ENCODE data around the gene AKAP11.
A peak's percentile ranks its signal among the peaks of the same experiment; 100 is the strongest.

AKAP11 gene

DNA sequence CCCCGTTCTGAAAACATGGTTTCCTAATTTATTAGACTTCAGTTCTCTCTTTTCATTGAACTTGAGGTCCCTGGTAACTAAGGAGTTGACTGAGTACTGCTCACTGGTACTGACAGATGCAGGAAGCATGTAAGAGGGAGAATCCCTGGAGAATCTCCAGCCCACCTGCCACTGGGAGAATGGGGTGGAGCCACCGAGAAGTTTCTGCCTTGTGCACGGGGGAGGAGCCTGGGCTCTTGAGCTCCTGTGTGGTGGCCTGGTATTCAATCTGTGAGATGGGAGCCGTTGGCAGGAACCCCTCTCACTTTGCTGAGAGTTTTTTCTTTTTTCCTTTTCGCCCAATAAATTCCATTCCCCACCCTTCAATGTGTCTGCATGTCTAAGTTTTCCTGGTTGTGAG is 13.2 kb upstream of the AKAP11 start:
- Histone ChIP-seq H2BK5ac (ENCODE audit: low read depth, low read length, poor library complexity) (no peak overlapping the region), H2AK5ac (ENCODE audit: low read length) (no peak overlapping the region), H4K8ac (ENCODE audit: low read depth, low read length) (no peak overlapping the region), H3K4me1 (ENCODE audit: control insufficient read depth in 1 of 2, insufficient read depth in 2 of 2, low read length in 2 of 2) (no peaks in the 10 kb centered on the region), H3K9ac (ENCODE audit: low read length) (no peak overlapping the region), H2BK12ac (ENCODE audit: low read length) (no peak overlapping the region), H3K23ac (ENCODE audit: low read length) (no peak overlapping the region), H3K4me3 (ENCODE audit: low read depth, low read length) (no peak overlapping the region), H4K91ac (ENCODE audit: low read depth, low read length) (no peak overlapping the region), H3K4ac (ENCODE audit: low read depth, low read length) (no peak overlapping the region), H3K27me3 (ENCODE audit: insufficient read depth, low read length) (no peaks in the 10 kb centered on the region), H3K79me1 (ENCODE audit: low read length) (no peaks in the 10 kb centered on the region), H3K27ac (ENCODE audit: low read depth, low read length) (no peak overlapping the region), H4K12ac (ENCODE audit: low read depth, low read length) (no peak overlapping the region), H3K18ac (ENCODE audit: low read length) (no peak overlapping the region), H3K4me2 (ENCODE audit: low read length) (no peak overlapping the region), H2AFZ (ENCODE audit: insufficient read depth, low read length, poor library complexity) (no peak overlapping the region), H3K14ac (ENCODE audit: low read length) (no peak overlapping the region), H3K9me3 (ENCODE audit: insufficient read depth, low read depth, low read length) (no peaks in the 10 kb centered on the region), H3K79me2 (ENCODE audit: control insufficient read depth, insufficient read depth, low read length, poor library complexity) (no peaks in the 10 kb centered on the region), H2BK120ac (ENCODE audit: insufficient read depth, low read length, poor library complexity) (no peak overlapping the region), H3K36me3 (ENCODE audit: control insufficient read depth in 1 of 2, insufficient read depth in 2 of 2, low read length in 2 of 2) (no peaks in the 10 kb centered on the region)
- DNase-seq: no peak
- no CpG with 5 or more reads among the region's 5 CpGs for WGBS (ENCODE audit: extremely low coverage, insufficient coverage, insufficient read length)

DNA sequence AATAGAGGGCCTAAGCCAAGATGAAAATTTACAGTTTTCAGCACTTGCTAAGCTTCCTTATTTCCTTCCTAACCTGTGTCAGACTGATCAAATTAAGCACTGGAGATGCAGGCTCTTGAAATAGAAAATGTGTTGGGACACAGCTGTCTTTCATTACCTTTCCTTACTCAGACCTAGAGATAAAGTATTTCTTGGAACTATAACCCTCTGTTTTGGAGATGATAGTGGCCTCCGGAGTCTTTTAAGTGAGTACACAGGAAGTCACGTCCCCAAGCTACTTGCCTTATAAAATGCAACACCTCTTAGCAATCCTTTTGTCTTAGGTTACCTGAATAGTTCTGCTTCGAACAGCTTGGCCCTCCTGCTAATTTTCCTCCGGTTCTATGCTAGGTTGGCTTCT is 12.4 kb upstream of the AKAP11 start:
- WGBS (ENCODE audit: extremely low coverage, insufficient coverage, insufficient read length): no CpG with 5 or more reads among the region's 4 CpGs
- H3K27me3 ChIP-seq (ENCODE audit: insufficient read depth, low read length): no peaks in the 10 kb centered on the region
- H3K9me3 ChIP-seq (ENCODE audit: insufficient read depth, low read depth, low read length): no peaks in the 10 kb centered on the region
- H4K91ac ChIP-seq (ENCODE audit: low read depth, low read length): no peak overlapping the region
- H3K23ac ChIP-seq (ENCODE audit: low read length): no peak overlapping the region
- no peaks in the 10 kb centered on the region for H3K79me1 ChIP-seq (ENCODE audit: low read length)
- H3K4ac ChIP-seq (ENCODE audit: low read depth, low read length): no peak overlapping the region
- H2AK5ac ChIP-seq (ENCODE audit: low read length): no peak overlapping the region
- H3K27ac ChIP-seq (ENCODE audit: low read depth, low read length): no peak overlapping the region
- H3K36me3 ChIP-seq (ENCODE audit: control insufficient read depth in 1 of 2, insufficient read depth in 2 of 2, low read length in 2 of 2): no peaks in the 10 kb centered on the region
- H3K18ac ChIP-seq (ENCODE audit: low read length): no peak overlapping the region
- no peak overlapping the region for H3K4me3 ChIP-seq (ENCODE audit: low read depth, low read length)
- H3K4me2 ChIP-seq (ENCODE audit: low read length): no peak overlapping the region
- H2BK5ac ChIP-seq (ENCODE audit: low read depth, low read length, poor library complexity): no peak overlapping the region
- no peak overlapping the region for H2BK120ac ChIP-seq (ENCODE audit: insufficient read depth, low read length, poor library complexity)
- DNase-seq: no peak
- no peak overlapping the region for H3K9ac ChIP-seq (ENCODE audit: low read length)
- H2BK12ac ChIP-seq (ENCODE audit: low read length): no peak overlapping the region
- H2AFZ ChIP-seq (ENCODE audit: insufficient read depth, low read length, poor library complexity): no peak overlapping the region
- H4K8ac ChIP-seq (ENCODE audit: low read depth, low read length): no peak overlapping the region
- no peak overlapping the region for H3K14ac ChIP-seq (ENCODE audit: low read length)
- H4K12ac ChIP-seq (ENCODE audit: low read depth, low read length): no peak overlapping the region
- H3K79me2 ChIP-seq (ENCODE audit: control insufficient read depth, insufficient read depth, low read length, poor library complexity): no peaks in the 10 kb centered on the region
- H3K4me1 ChIP-seq (ENCODE audit: control insufficient read depth in 1 of 2, insufficient read depth in 2 of 2, low read length in 2 of 2): no peaks in the 10 kb centered on the region

- H2BK5ac ChIP-seq (ENCODE audit: low read depth, low read length, poor library complexity): no peak overlapping the region
- H3K4me1 ChIP-seq (ENCODE audit: control insufficient read depth in 1 of 2, insufficient read depth in 2 of 2, low read length in 2 of 2): no peaks in the 10 kb centered on the region
- no peak overlapping the region for H2BK12ac ChIP-seq (ENCODE audit: low read length)
- H3K18ac ChIP-seq (ENCODE audit: low read length): no peak overlapping the region
- H3K9me3 ChIP-seq (ENCODE audit: insufficient read depth, low read depth, low read length): no peaks in the 10 kb centered on the region
- H2BK120ac ChIP-seq (ENCODE audit: insufficient read depth, low read length, poor library complexity): no peak overlapping the region
- H3K4me3 ChIP-seq (ENCODE audit: low read depth, low read length): no peak overlapping the region
- no CpG with 5 or more reads among the region's 8 CpGs for WGBS (ENCODE audit: extremely low coverage, insufficient coverage, insufficient read length)
- H2AK5ac ChIP-seq (ENCODE audit: low read length): no peak overlapping the region
- H2AFZ ChIP-seq (ENCODE audit: insufficient read depth, low read length, poor library complexity): no peak overlapping the region
- no peak overlapping the region for H3K4ac ChIP-seq (ENCODE audit: low read depth, low read length)
- H4K12ac ChIP-seq (ENCODE audit: low read depth, low read length): no peak overlapping the region
- no peak overlapping the region for H3K23ac ChIP-seq (ENCODE audit: low read length)
- H3K4me2 ChIP-seq (ENCODE audit: low read length): no peak overlapping the region
- no peak overlapping the region for H3K9ac ChIP-seq (ENCODE audit: low read length)
- no peaks in the 10 kb centered on the region for H3K36me3 ChIP-seq (ENCODE audit: control insufficient read depth in 1 of 2, insufficient read depth in 2 of 2, low read length in 2 of 2)
- no peak overlapping the region for H3K14ac ChIP-seq (ENCODE audit: low read length)
- H3K27ac ChIP-seq (ENCODE audit: low read depth, low read length): no peak overlapping the region
- no peaks in the 10 kb centered on the region for H3K27me3 ChIP-seq (ENCODE audit: insufficient read depth, low read length)
- no peaks in the 10 kb centered on the region for H3K79me1 ChIP-seq (ENCODE audit: low read length)
- H4K91ac ChIP-seq (ENCODE audit: low read depth, low read length): no peak overlapping the region
- no peak for DNase-seq
- no peaks in the 10 kb centered on the region for H3K79me2 ChIP-seq (ENCODE audit: control insufficient read depth, insufficient read depth, low read length, poor library complexity)
- no peak overlapping the region for H4K8ac ChIP-seq (ENCODE audit: low read depth, low read length)
These were observed 10.9 kb upstream of the AKAP11 start for GRCh38 chr13:42260903-42261654.

DNA sequence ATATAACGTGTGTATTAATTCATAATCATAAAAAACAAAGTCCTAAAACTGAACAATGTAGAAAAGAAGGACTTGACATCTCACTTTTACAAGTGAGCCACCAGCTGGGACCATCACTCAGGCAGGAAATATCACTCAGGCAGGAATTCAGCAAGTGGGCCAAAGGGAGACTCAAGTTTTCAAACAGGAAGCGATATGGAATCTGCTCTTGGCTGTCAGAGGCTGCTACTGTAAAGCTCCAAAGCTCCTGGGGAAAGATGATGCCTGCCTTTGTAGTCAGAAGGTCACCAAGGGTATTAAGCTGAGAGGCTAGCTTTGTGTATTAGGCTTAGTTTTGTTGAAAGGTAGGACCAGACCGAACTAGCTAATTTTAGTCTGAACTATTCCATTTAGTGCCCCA is 5.5 kb upstream of the AKAP11 start:
- no peak overlapping the region for H3K9ac ChIP-seq (ENCODE audit: low read length)
- no peaks in the 10 kb centered on the region for H3K36me3 ChIP-seq (ENCODE audit: control insufficient read depth in 1 of 2, insufficient read depth in 2 of 2, low read length in 2 of 2)
- H3K4me1 ChIP-seq (ENCODE audit: control insufficient read depth in 1 of 2, insufficient read depth in 2 of 2, low read length in 2 of 2): peaks cover 0 to 3% of the 10 kb centered on the region in 2 experiments
- H3K27ac ChIP-seq (ENCODE audit: low read depth, low read length): no peak overlapping the region
- no peak overlapping the region for H2BK120ac ChIP-seq (ENCODE audit: insufficient read depth, low read length, poor library complexity)
- no peak overlapping the region for H3K23ac ChIP-seq (ENCODE audit: low read length)
- no peaks in the 10 kb centered on the region for H3K27me3 ChIP-seq (ENCODE audit: insufficient read depth, low read length)
- H2BK5ac ChIP-seq (ENCODE audit: low read depth, low read length, poor library complexity): no peak overlapping the region
- H3K4me2 ChIP-seq (ENCODE audit: low read length): no peak overlapping the region
- H4K91ac ChIP-seq (ENCODE audit: low read depth, low read length): no peak overlapping the region
- peaks cover 3% of the 10 kb centered on the region for H3K79me1 ChIP-seq (ENCODE audit: low read length)
- no peak overlapping the region for H2AK5ac ChIP-seq (ENCODE audit: low read length)
- no peak overlapping the region for H4K12ac ChIP-seq (ENCODE audit: low read depth, low read length)
- H3K4ac ChIP-seq (ENCODE audit: low read depth, low read length): no peak overlapping the region
- no CpG with 5 or more reads among the region's 3 CpGs for WGBS (ENCODE audit: extremely low coverage, insufficient coverage, insufficient read length)
- H3K4me3 ChIP-seq (ENCODE audit: low read depth, low read length): no peak overlapping the region
- H3K9me3 ChIP-seq (ENCODE audit: insufficient read depth, low read depth, low read length): no peaks in the 10 kb centered on the region
- peak in 1 of 2 donors; percentile 9 for DNase-seq
- H2BK12ac ChIP-seq (ENCODE audit: low read length): no peak overlapping the region
- no peak overlapping the region for H2AFZ ChIP-seq (ENCODE audit: insufficient read depth, low read length, poor library complexity)
- H3K79me2 ChIP-seq (ENCODE audit: control insufficient read depth, insufficient read depth, low read length, poor library complexity): peaks cover 3% of the 10 kb centered on the region
- no peak overlapping the region for H3K14ac ChIP-seq (ENCODE audit: low read length)
- no peak overlapping the region for H4K8ac ChIP-seq (ENCODE audit: low read depth, low read length)
- no peak overlapping the region for H3K18ac ChIP-seq (ENCODE audit: low read length)
